Endothelial cell of umbilical vein (primary cell): Measurements from ENCODE around the gene SLC6A18. TPM values are rescaled to one million over a fixed set of nuclear protein-coding genes. Genes with fewer than 3 reads are reported as not detected.

Experiments
- BruUV-seq: library from RNA; stranded (reverse); fragments of 400-500 nt; replicated peaks from 2 replicates; lab custom pipeline; 2021; lab: Mats Ljungman, UMichigan
- CTCF ChIA-PET: fragments of 300-600, 350-600 bp; sonication (Branson Sonifier 250); formaldehyde crosslinking; loops from one replicate; lab custom pipeline; 2021; ENCODE audit warnings: antibody characterized with exemption, inconsistent platforms; lab: Charles Lee
- POLR2A ChIA-PET: fragments of 300-600, 350-600 bp; sonication (Branson Sonifier 250); formaldehyde crosslinking; loops from one replicate; lab custom pipeline; 2021; ENCODE audit warnings: antibody characterized with exemption, inconsistent platforms; lab: Charles Lee
- DNase-seq: peaks from one replicate; pipeline ENCODE4 v3.0.0-alpha.2; 2011; ENCODE audit warnings: low read depth, low spot score
- FAIRE-seq: peaks from 2 replicates; lab custom pipeline; 2011; peaks lifted over from hg19 to GRCh38; lab: Jason Lieb, UNC
- H2AFZ ChIP-seq: 2 replicates; pipeline ENCODE4 v1.6.0; 2012; ENCODE audit warnings: low read depth, low read length, control low read depth, inconsistent platforms
- H3K27ac ChIP-seq: 2 replicates; pipeline ENCODE4 v1.5.1; 2011; ENCODE audit warnings: low read depth, mild to moderate bottlenecking, control low read depth, low read length, moderate library complexity; ENCODE audit not compliant: insufficient read depth
- H3K27me3 ChIP-seq, 2 experiments: 2 replicates each; pipeline versions ENCODE4 v1.6.0 to v1.6.1; 2011; ENCODE audit warnings: low read length in 2 of 2, mixed read lengths in 1 of 2; ENCODE audit not compliant: control insufficient read depth in 2 of 2, insufficient read depth in 2 of 2
- H3K36me3 ChIP-seq, 2 experiments: 2 replicates in 1 of 2; 3 replicates in 1 of 2; pipeline ENCODE4 v1.5.1; 2011; ENCODE audit warnings: low read length in 2 of 2, mild to moderate bottlenecking in 1 of 2, moderate library complexity in 1 of 2; ENCODE audit not compliant: control insufficient read depth in 2 of 2, insufficient read depth in 2 of 2; ENCODE audit errors: extremely low read depth in 1 of 2
- H3K4me1 ChIP-seq: 3 replicates; pipeline ENCODE4 v1.5.1; 2011; ENCODE audit warnings: mild to moderate bottlenecking, low read length; ENCODE audit not compliant: control insufficient read depth, insufficient read depth; ENCODE audit errors: extremely low read depth
- H3K4me2 ChIP-seq: 2 replicates; pipeline ENCODE4 v1.6.1; 2011; ENCODE audit warnings: low read length, control low read depth, mixed read lengths; ENCODE audit not compliant: insufficient read depth
- H3K4me3 ChIP-seq, 3 experiments: fragments of 200-600 bp in 1 of 3; sonication (generic), shearing (Covaris generic) in 1 of 3; replicated peaks in 1 of 3; 2 replicates each; pipeline ENCODE4 v1.5.1; 2011 to 2016; ENCODE audit warnings: control low read depth in 3 of 3, low read length in 3 of 3, mild to moderate bottlenecking in 2 of 3, inconsistent platforms in 1 of 3, low read depth in 1 of 3, moderate library complexity in 1 of 3; ENCODE audit not compliant: insufficient read depth in 1 of 3
- H3K79me2 ChIP-seq: 2 replicates; pipeline ENCODE4 v1.6.0; 2012; ENCODE audit warnings: low read length, inconsistent platforms; ENCODE audit not compliant: control insufficient read depth, insufficient read depth
- H3K9ac ChIP-seq: replicated peaks from 2 replicates; pipeline ENCODE3; 2011; ENCODE audit warnings: low read length, control low read depth; ENCODE audit not compliant: insufficient read depth; ENCODE audit errors: extremely low read depth
- H3K9me1 ChIP-seq: replicated peaks from 3 replicates; pipeline ENCODE4 v1.6.0; 2011; ENCODE audit warnings: mild to moderate bottlenecking, low read length; ENCODE audit not compliant: control insufficient read depth, insufficient read depth; ENCODE audit errors: extremely low read depth
- H3K9me3 ChIP-seq: replicated peaks from 2 replicates; pipeline ENCODE4 v1.5.1; 2012; ENCODE audit warnings: low read length, inconsistent platforms; ENCODE audit not compliant: control insufficient read depth, insufficient read depth
- H4K20me1 ChIP-seq: replicated peaks from 2 replicates; pipeline ENCODE3; 2011; ENCODE audit warnings: mild to moderate bottlenecking, low read length; ENCODE audit not compliant: control insufficient read depth, insufficient read depth; ENCODE audit errors: extremely low read depth
- EZH2 ChIP-seq: IDR thresholded peaks from 2 replicates; pipeline ENCODE4 v1.6.1; 2012; ENCODE audit warnings: borderline replicate concordance, low read depth, mild to moderate bottlenecking, moderate library complexity, low read length, inconsistent platforms; ENCODE audit not compliant: severe bottlenecking
- FOS ChIP-seq: IDR thresholded peaks from 2 replicates; pipeline ENCODE4 v1.6.1; 2011; ENCODE audit warnings: mild to moderate bottlenecking, low read length, moderate library complexity, borderline replicate concordance; ENCODE audit not compliant: insufficient read depth
- GATA2 ChIP-seq: IDR thresholded peaks from 2 replicates; pipeline ENCODE4 v1.7.0; 2011; ENCODE audit warnings: low read depth, mild to moderate bottlenecking, moderate library complexity, mixed read lengths, low read length; ENCODE audit not compliant: insufficient read length, insufficient read depth
- JUN ChIP-seq: IDR thresholded peaks from 2 replicates; pipeline ENCODE4 v1.6.1; 2011; ENCODE audit warnings: borderline replicate concordance, low read depth; ENCODE audit not compliant: insufficient read length, insufficient read depth
- MYC ChIP-seq: IDR thresholded peaks from one replicate; pipeline ENCODE4 v1.6.1; 2011; ENCODE audit warnings: mild to moderate bottlenecking, low read depth, low read length
- POLR2A ChIP-seq: IDR thresholded peaks from 2 replicates; pipeline ENCODE4 v1.6.1; 2012; ENCODE audit warnings: low read depth, mild to moderate bottlenecking, control low read depth, low read length
- POLR2AphosphoS5 ChIP-seq: IDR thresholded peaks from 2 replicates; pipeline ENCODE4 v1.6.1; 2012; ENCODE audit warnings: low read depth, mild to moderate bottlenecking, control low read depth, low read length, moderate library complexity; ENCODE audit not compliant: insufficient read depth
- dilution Hi-C: fragments of 300-500 bp; cut with MboI; formaldehyde crosslinking; loops from one replicate; pipeline ENCODE4 v1.15.0; 2019; ENCODE audit warnings: low sequenced_read_pairs; ENCODE audit not compliant: extremely low pct_ligation_motif_present
- intact Hi-C: fragments of 100-400 bp; cut with micrococcal nuclease; formaldehyde crosslinking; loops from one replicate; pipeline ENCODE4 v1.10.0; 2022
- polyA plus RNA-seq, 4 experiments: library from polyadenylated mRNA; depleted of rRNA in 3 of 4; stranded (reverse) in 3 of 4; unstranded in 1 of 4; fragments of >200 nt; gene quantifications; 2 replicates each; pipeline versions ENCODE4 v1.2.1 to v1.2.3, GENCODE V29; 2011 to 2012; ENCODE audit warnings: missing spikeins in 1 of 4
- total RNA-seq: library from RNA; stranded (reverse); gene quantifications from 2 replicates; pipeline ENCODE4 v1.2.3, GENCODE V29; 2021
- TF ChIP-seq, protein P1 (sequence below), 2 donors: IDR thresholded peaks; 1 replicate in 1 of 2; 2 replicates in 1 of 2; pipeline ENCODE4 v1.5.1; 2011; ENCODE audit warnings: low read length in 2 of 2, mild to moderate bottlenecking in 2 of 2, moderate library complexity in 2 of 2, control low read depth in 1 of 2, inconsistent platforms in 1 of 2, low read depth in 1 of 2; ENCODE audit not compliant: insufficient read depth in 1 of 2; ENCODE audit errors: extremely low read depth in 1 of 2
- TF ChIP-seq, protein P2 (sequence below): IDR thresholded peaks from 2 replicates; pipeline ENCODE4 v1.6.1; 2011; ENCODE audit not compliant: insufficient read depth, insufficient read length

The SLC6A18 gene
- total and polyA plus RNA-seq, 2 donors (not counting 3 experiments of a cell fraction or from before 2014, with no cell fraction given) = not detected

DNA sequence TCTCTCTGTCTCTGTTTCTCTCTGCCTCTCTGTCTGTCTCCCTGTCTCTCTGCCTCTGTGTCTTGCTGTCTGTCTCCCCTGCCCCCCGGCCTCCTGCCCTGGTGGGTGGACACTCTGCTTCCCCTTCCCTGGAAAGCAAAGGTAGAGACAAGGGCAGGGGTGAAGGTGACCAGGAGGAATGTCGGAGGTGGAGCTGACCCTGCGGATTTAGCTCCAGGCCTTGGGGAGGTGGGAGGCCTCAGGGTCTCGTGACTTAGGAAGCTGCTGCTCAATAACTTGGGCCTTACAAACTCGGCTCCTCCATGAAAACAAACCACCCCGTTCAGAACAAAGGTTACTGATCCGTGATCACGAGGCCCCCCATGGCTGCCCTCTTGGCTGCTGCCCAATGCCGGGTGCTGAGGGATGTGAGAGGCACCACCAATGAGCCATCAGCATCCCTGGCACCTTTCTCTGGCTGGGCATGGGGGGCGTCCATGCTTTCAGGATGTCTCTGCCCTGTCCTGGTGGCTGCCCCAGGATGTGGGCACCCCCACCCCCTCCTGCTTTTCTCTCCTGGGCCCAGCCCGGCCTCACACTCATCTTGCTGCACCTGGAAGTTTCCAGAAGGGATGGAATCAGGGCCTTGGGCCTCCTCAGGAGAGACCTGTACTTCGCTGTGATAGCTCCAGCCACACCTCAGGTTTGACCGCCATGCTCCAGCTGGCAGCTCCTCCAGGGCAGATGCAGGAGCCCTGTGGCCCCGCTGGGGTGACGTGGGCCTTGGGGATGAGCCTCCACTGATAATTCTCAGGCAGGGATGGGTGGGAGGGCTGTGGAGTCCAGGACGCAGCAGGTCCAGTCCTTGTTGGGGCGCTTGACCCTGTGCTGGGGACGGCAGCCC lies 38.6 kb upstream of the SLC6A18 start:
- H3K4me2 ChIP-seq = no peak overlapping the region
- POLR2A ChIA-PET = no interaction called here
- H2AFZ ChIP-seq = no peak overlapping the region
- H3K9me1 ChIP-seq = no peaks in the 10 kb centered on the region
- H3K4me1 ChIP-seq = no peaks in the 10 kb centered on the region
- no peak for FAIRE-seq
- no peak overlapping the region for H3K9ac ChIP-seq
- BruUV-seq = no TSS peak
- H4K20me1 ChIP-seq = no peaks in the 10 kb centered on the region
- H3K9me3 ChIP-seq = no peaks in the 10 kb centered on the region
- no peak overlapping the region for H3K4me3 ChIP-seq
- no peak overlapping the region for H3K27ac ChIP-seq
- CTCF ChIA-PET = interaction anchor here (3.9 kb wide), 1 partner anchor 12 kb away, joined by 19 read pairs; no protein-coding TSS in a partner anchor
- no peak for DNase-seq
- intact Hi-C loops (no loop called here), dilution Hi-C loops (no loop called here)
- H3K36me3 ChIP-seq = no peaks in the 10 kb centered on the region
- H3K79me2 ChIP-seq = no peaks in the 10 kb centered on the region
- H3K27me3 ChIP-seq = no peaks in the 10 kb centered on the region
- TF ChIP-seq, protein P1, sequence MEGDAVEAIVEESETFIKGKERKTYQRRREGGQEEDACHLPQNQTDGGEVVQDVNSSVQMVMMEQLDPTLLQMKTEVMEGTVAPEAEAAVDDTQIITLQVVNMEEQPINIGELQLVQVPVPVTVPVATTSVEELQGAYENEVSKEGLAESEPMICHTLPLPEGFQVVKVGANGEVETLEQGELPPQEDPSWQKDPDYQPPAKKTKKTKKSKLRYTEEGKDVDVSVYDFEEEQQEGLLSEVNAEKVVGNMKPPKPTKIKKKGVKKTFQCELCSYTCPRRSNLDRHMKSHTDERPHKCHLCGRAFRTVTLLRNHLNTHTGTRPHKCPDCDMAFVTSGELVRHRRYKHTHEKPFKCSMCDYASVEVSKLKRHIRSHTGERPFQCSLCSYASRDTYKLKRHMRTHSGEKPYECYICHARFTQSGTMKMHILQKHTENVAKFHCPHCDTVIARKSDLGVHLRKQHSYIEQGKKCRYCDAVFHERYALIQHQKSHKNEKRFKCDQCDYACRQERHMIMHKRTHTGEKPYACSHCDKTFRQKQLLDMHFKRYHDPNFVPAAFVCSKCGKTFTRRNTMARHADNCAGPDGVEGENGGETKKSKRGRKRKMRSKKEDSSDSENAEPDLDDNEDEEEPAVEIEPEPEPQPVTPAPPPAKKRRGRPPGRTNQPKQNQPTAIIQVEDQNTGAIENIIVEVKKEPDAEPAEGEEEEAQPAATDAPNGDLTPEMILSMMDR (IDR thresholded peaks at IDR 0.05; ENCODE audit: extremely low read depth in 1 of 2, insufficient read depth in 1 of 2, low read depth in 1 of 2, low read length in 2 of 2) = no peak

DNA sequence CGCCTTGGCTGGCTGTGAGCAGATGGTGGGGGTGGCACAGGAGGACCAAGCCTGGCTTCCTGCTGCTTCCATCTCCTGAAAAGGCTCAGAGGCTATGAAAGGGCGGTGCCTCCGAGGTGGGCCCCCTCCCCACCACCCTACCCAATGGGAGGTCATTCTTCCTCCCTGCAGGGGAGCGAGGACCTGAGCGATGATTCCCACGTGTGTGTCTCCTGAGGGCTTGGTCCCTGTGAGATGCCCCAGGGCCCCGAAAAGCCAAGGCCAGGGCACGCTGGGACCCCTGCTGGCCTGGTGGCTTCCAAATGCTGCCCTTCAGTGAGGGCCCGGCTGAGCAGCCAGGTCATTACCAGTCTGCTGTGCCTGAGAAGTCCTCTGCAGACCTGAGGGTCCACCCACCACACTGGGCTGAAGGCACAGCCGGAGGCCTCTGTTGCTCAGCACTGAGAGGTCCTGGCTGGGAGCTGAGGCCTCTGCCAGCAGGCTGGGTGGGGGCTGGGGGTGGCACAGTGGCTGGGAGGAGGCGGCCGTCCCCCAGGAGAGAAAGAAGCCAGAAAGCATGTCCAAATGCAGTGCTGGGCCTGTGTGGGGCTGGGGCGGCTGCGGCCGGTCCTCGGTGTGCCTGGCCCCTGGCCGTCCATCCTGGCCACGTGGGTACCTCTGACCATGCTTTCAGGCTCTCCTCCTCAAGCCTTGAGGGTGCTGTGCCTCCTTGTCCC lies 37.8 kb upstream of the SLC6A18 start:
- no peak for TF ChIP-seq EZH2
- TF ChIP-seq, protein P1 (IDR thresholded peaks at IDR 0.05; ENCODE audit: extremely low read depth in 1 of 2, insufficient read depth in 1 of 2, low read depth in 1 of 2, low read length in 2 of 2) = no peak
- no peak for TF ChIP-seq FOS
- TF ChIP-seq, protein P2, sequence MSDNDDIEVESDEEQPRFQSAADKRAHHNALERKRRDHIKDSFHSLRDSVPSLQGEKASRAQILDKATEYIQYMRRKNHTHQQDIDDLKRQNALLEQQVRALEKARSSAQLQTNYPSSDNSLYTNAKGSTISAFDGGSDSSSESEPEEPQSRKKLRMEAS = no peak
- TF ChIP-seq POLR2A = no peak
- no peak for TF ChIP-seq JUN
- TF ChIP-seq POLR2AphosphoS5 = no peak
- no peak for TF ChIP-seq MYC
- no peak for TF ChIP-seq GATA2
- no peak overlapping the region for H3K27ac ChIP-seq
- no peaks in the 10 kb centered on the region for H3K27me3 ChIP-seq
- H3K9ac ChIP-seq = no peak overlapping the region
- FAIRE-seq = no peak
- intact Hi-C loops (no loop called here), dilution Hi-C loops (no loop called here)
- no peaks in the 10 kb centered on the region for H3K9me1 ChIP-seq
- no TSS peak for BruUV-seq
- ChIA-PET CTCF (no interaction called here), POLR2A (no interaction called here)
- no peak for DNase-seq
- no peaks in the 10 kb centered on the region for H4K20me1 ChIP-seq
- no peaks in the 10 kb centered on the region for H3K4me1 ChIP-seq
- no peaks in the 10 kb centered on the region for H3K36me3 ChIP-seq
- no peaks in the 10 kb centered on the region for H3K9me3 ChIP-seq
- no peak overlapping the region for H3K4me2 ChIP-seq
- no peak overlapping the region for H2AFZ ChIP-seq
- H3K79me2 ChIP-seq = no peaks in the 10 kb centered on the region
- H3K4me3 ChIP-seq = no peak overlapping the region
